D341Med (cell line): ENCODE results near the gene DDX39A.
"Not testable (repeated sequence)": the region's sequence is repeated elsewhere in the genome, so short reads cannot be mapped to it uniquely, and the experiment has no call there.

ENCODE experiments used
- DNase-seq: peaks from one replicate; pipeline ENCODE4 v3.0.0; 2012; ENCODE audit warnings: low spot score

The DDX39A gene

GRCh38 chr19:14408491-14409145 is 10.5 kb downstream of the DDX39A start:
- no peak for DNase-seq

GRCh38 chr19:14407605-14408484 is 11.3 kb downstream of the DDX39A start:
- no peak for DNase-seq

GRCh38 chr19:14406645-14407401 is 12.3 kb downstream of the DDX39A start:
- no peak for DNase-seq

- peak; percentile 100 for DNase-seq
Observed at GRCh38 chr19:14405758-14406644, 13.1 kb downstream of the DDX39A start.

- DNase-seq: no peak
Observed at GRCh38 chr19:14405380-14405757, 13.8 kb downstream of the DDX39A start.

- no peak for DNase-seq
Observed at GRCh38 chr19:14404312-14404711, 14.8 kb downstream of the DDX39A start.

GRCh38 chr19:14403145-14403930 is 15.8 kb downstream of the DDX39A start:
- not testable (repeated sequence) for DNase-seq

- no peak for DNase-seq
Observed at GRCh38 chr19:14402332-14403144, 16.6 kb downstream of the DDX39A start.

- no peak for DNase-seq
Observed at GRCh38 chr19:14401468-14402195, 17.5 kb downstream of the DDX39A start.

- no peak for DNase-seq
Observed at GRCh38 chr19:14400951-14401431, 18.1 kb downstream of the DDX39A start.

- DNase-seq: not testable (repeated sequence)
Observed at GRCh38 chr19:14397168-14397567, 22.0 kb downstream of the DDX39A start.

- not testable (repeated sequence) for DNase-seq
Observed at GRCh38 chr19:14396730-14397129, 22.4 kb downstream of the DDX39A start.

- no peak for DNase-seq
Observed at GRCh38 chr19:14395710-14396336, 23.3 kb downstream of the DDX39A start.

- no peak for DNase-seq
Observed at GRCh38 chr19:14395262-14395661, 23.9 kb downstream of the DDX39A start.

GRCh38 chr19:14394167-14394566 is 25.0 kb downstream of the DDX39A start:
- peak; percentile 17 for DNase-seq

- DNase-seq: peak; percentile 16
Observed at GRCh38 chr19:14393329-14393728, 25.8 kb downstream of the DDX39A start.

GRCh38 chr19:14391156-14391821 is 27.9 kb downstream of the DDX39A start:
- peak; percentile 10 for DNase-seq

- no peak for DNase-seq
Observed at GRCh38 chr19:14390548-14390947, 28.6 kb downstream of the DDX39A start.
